Body of pancreas (tissue), 4 donors: Measurements from ENCODE around the gene CXCR4.

ENCODE experiments used
- CTCF ChIP-seq, 7 experiments: fragments of 450-650 bp in 4 of 7; fragments of 200-600 bp in 3 of 7; sonication (generic) in 3 of 7; IDR thresholded peaks; one replicate each; pipeline ENCODE4 v1.5.1; 2016 to 2019; ENCODE audit warnings: antibody characterized with exemption in 7 of 7
- POLR2A ChIP-seq, 3 donors: fragments of 450-650 bp; IDR thresholded peaks; one replicate each; pipeline ENCODE4 v1.6.1; 2016; ENCODE audit warnings: antibody characterized with exemption in 3 of 3, mild to moderate bottlenecking in 2 of 3

- no peak for TF ChIP-seq CTCF (IDR thresholded peaks at IDR 0.05)
- TF ChIP-seq POLR2A (IDR thresholded peaks at IDR 0.05), result no peak
Measured at GRCh38 chr2:136133176-136133575, 15.2 kb upstream of the CXCR4 start.
